HFF-Myc (cell line): ENCODE results near the gene CFAP45.

ENCODE experiments used
- DNase-seq: peaks from one replicate; pipeline ENCODE4 v3.0.0-alpha.2; 2011; ENCODE audit warnings: low read depth; ENCODE audit errors: extremely low read depth
- H3K4me3 ChIP-seq: replicated peaks from 2 replicates; pipeline ENCODE4 v1.5.1; 2011; ENCODE audit warnings: low read depth, mild to moderate bottlenecking, control low read depth, low read length
- TF ChIP-seq, protein P1 (sequence below): IDR thresholded peaks from 2 replicates; pipeline ENCODE4 v1.5.1; 2012; ENCODE audit warnings: mild to moderate bottlenecking, low read depth, low read length, control low read depth; ENCODE audit errors: missing control alignments

The CFAP45 gene

DNA sequence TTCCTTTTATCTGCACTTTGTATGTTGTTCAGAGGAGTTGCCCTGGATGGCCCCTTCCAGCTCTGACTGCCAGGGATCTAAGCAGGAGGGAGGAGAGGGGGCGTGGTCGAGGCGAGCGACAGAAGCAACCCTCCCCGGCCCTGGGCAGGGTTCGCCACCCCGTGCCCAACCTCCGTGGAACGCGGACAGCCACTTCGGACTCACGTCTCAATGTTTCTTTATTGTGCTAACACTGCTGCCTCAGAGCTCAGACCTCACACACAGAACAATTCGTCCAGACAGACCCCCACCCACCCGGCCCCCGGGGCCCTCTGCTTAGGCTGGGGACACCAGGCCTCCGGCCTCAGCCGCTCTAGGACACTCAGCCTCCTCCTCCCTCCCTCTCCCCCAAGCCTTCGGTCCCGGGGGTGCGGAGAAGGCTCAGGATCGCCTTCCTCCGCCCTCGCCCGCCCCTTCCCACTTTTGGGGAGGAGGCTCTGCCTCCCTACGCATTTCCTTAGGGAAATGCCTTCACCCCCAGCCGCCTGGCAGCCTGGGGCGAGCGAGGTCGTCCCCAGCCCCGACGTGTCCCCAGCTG, 45.8 kb downstream of the CFAP45 start:
- no peak for DNase-seq
- TF ChIP-seq, protein P1, sequence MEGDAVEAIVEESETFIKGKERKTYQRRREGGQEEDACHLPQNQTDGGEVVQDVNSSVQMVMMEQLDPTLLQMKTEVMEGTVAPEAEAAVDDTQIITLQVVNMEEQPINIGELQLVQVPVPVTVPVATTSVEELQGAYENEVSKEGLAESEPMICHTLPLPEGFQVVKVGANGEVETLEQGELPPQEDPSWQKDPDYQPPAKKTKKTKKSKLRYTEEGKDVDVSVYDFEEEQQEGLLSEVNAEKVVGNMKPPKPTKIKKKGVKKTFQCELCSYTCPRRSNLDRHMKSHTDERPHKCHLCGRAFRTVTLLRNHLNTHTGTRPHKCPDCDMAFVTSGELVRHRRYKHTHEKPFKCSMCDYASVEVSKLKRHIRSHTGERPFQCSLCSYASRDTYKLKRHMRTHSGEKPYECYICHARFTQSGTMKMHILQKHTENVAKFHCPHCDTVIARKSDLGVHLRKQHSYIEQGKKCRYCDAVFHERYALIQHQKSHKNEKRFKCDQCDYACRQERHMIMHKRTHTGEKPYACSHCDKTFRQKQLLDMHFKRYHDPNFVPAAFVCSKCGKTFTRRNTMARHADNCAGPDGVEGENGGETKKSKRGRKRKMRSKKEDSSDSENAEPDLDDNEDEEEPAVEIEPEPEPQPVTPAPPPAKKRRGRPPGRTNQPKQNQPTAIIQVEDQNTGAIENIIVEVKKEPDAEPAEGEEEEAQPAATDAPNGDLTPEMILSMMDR = no peak
- H3K4me3 ChIP-seq = peak overlapping the region; percentile 46

DNA sequence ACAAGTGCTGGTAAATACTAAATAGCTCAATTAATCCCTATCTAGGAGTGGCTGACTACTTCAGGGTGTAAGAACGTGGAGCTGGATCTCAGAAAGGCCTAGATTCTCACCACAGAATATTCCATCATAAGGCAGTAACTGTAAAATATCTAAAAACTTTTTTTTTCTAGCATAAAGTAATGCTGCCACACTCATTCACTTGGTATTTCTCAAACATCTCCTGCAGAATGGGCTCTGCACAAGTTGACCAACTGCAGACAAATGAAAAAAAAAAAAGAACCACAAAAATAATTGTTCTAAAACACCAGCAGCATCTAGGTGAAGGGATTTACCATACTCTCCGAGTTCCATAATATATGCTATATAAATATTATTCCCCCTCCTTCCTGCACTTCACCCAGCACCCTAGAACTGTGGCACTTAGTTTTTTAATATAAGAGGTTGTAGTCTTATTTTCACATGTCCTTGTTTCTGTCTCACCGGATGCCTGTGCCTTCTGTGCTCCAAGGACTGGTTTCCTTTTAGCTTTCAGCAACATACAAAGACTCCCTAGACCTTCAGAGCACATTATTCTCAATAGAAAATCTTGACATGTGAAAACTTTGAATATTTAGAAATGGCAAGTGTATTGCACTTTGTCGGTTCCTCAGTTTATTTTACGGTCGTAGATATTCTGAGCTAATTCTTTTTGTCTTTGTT, 46.4 kb downstream of the CFAP45 start:
- DNase-seq = no peak
- TF ChIP-seq, protein P1 = no peak

DNA sequence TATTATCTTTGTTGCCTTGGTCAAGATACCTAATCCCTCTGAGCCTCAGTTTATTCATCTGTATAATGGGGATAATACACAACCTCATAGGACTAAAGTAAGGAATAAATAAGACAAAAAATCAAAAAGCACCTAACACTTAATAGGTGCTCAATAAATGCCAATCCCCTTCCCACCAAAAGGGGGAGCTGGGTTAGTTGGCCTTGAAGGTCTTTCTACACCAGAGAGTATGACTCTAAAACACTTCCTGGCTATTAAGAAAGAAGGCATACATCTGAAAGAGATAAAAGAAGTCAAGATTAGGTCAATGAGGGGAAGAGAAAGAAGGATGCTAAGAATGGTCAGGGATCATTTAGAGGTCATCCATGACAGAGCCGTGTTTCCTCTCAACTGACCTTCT, 48.6 kb downstream of the CFAP45 start:
- H3K4me3 ChIP-seq = no peak overlapping the region
- DNase-seq = no peak
- TF ChIP-seq, protein P1 = no peak

More for the DNA sequence above, 46.4 kb downstream of the CFAP45 start:
- H3K4me3 ChIP-seq = peak overlapping the region; percentile 46

DNA sequence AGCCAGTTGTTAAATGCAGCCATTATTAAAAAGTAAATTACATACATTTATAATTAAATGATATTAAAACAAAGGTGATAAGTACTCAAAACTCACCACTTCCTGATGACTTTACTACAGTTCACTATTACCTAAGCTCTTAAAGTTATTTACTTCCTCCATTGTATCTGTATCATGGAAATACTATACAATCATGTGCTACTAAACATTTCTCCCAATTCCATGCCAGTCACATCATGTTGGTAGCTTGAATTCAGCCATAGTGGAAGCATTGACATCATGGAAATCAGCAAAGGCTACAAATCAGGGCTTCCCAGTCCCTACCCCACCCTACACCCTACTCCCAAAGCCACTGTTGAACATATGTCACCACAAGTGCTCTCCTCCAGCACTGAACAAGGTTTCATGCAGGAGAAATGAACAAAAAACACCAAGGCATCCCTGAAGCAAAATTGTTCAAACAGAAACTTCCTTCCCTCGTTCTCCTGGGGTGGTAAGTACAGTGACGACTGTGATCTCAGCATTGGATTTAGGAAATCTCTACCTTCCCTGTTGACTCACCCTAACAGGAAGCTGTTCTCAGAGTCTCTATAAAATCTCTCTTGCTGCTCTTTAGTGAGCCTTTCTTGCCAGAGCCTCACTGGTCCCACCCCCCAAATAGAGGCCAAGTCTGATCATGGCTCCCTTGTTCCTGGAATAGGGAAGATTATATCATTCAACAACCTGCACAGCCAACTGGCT, 50.2 kb downstream of the CFAP45 start:
- TF ChIP-seq, protein P1 = no peak
- no peak for DNase-seq
- H3K4me3 ChIP-seq = no peak overlapping the region

DNA sequence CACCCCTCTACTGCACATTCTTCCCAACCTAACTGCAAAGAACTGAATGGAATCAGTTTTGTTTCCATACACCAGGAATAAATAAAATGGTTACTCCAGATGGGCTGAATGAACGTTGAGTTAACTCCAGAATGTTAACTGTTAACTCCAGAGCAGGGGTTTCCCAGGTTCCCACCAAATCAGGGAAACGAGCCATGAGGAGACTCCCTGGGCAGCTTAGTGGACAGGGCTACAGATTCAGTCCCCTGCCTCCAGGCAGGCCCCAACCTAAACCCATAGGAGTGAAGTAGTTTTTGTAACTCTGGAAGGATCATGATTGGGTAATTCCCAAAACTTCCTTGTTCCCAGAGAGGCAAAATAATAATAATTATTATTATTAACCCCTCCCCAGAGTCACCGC, 51.6 kb downstream of the CFAP45 start:
- TF ChIP-seq, protein P1 = no peak
- no peak overlapping the region for H3K4me3 ChIP-seq
- DNase-seq = no peak

DNA sequence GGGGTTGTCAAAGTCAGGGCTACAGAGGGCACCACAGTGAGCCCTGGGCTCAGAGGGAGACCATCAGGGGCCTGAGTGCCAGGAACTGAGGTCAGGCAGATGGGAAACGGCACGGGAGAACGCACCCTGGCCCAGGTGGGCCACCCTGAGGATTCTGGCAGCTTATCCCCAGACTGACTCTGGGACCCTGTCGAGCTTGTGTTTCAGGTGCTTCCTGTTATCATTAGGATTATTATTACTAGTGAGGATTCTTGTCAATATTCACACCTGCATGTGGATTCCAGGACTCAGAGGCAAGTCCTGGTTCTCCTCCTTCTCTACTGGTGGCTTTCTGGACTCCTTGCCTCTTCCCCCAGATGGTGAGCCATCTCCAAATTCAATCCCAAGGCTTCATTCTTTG, 52.7 kb downstream of the CFAP45 start:
- H3K4me3 ChIP-seq = no peak overlapping the region
- DNase-seq = no peak
- TF ChIP-seq, protein P1 = no peak
